ENCODE results near the gene ZBTB11.

GRCh38 chr3:101629219-101629618 is 47.7 kb downstream of the ZBTB11 start:
- TF ChIP-seq CTCF (IDR thresholded peaks at IDR 0.05 in 4 of 5, conservative IDR thresholded peaks at IDR 0.05 in 1 of 5), result no peak
- no peak for TF ChIP-seq POLR2A (IDR thresholded peaks at IDR 0.05)

All from gastrocnemius medialis (tissue), 4 donors.